RKO (cell line): ENCODE measurements around the gene MYCBP2.
"Not testable (repeated sequence)": the region's sequence is repeated elsewhere in the genome, so short reads cannot be mapped to it uniquely, and the experiment has no call there.

Source experiments
- DNase-seq: peaks from one replicate; pipeline ENCODE4 v3.0.0-alpha.2; 2016; ENCODE audit warnings: low spot score

The MYCBP2 gene

DNA sequence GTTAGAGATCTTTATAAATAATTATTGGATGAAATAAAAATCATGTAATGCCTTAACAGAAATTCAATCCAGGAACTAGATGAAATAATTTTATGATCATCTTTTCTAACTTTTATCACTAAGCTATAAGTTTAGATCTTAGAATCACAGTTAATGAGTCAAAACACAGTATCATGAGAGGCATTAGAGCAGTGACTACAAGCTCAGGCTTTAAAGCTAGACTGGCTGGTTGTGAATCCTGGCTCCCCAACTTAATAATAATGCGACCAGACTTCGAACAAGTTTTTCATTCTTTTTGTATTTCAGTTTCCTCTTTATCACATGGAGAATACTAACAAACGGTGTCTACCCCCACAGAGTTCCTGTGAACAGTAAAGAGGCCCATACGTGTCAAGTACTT lies 108.6 kb downstream of the MYCBP2 start:
- no peak for DNase-seq

DNA sequence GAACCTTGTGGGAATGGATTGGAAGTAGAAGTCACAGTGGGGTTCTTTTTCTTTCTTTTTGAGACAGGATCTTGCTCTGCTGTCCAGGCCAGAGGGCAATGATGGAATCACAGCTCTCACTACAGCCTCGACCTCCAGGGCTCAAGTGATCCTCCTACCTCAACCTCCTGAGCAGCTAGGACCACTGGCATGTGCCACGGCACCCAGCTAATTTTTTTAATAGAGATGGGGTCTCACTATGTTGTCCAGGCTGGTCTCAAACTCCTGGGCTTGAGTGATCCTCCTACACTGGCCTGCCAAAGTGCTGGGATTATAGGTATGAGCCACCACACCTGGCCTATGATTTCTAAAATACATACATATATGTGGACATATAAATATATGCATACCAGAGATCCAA lies 111.4 kb downstream of the MYCBP2 start:
- no peak for DNase-seq

DNA sequence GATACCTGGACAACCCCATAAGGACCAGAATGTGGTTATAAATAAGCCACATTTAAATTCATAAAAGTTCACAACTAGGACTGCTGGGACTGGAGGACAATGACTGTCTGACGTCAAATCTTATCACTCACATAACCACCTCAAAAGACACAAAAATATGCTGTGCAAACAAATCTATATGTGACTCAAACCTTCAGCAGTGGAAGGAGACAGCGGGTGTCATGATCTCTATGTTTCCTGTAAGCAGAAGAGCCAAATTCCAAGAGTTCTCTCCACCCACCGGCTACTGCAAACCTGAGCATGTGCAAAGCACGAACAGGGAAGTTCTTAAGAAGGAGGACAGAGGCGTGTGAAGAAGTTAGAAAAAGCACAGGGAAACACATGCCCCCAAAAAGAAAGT lies 113.2 kb downstream of the MYCBP2 start:
- no peak for DNase-seq

DNA sequence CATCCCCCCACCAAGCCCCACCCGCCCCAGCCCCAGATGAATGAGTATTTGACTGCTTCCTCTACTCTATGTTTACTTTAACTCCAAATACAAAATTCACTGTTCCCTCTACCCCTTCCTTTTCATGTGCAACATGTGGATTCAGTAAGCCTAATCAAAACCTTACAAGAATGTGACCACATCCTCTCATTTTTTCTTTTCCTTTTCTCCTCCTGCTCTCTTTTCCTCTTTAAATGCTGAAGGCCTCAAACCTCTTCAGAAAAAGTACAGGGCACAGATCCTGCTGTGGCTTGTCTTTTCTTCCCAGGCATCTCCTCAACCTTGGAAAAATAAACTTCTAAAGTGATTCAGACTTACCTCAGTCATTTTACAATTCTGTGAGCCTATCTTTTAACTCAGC lies 119.0 kb downstream of the MYCBP2 start:
- no peak for DNase-seq

DNA sequence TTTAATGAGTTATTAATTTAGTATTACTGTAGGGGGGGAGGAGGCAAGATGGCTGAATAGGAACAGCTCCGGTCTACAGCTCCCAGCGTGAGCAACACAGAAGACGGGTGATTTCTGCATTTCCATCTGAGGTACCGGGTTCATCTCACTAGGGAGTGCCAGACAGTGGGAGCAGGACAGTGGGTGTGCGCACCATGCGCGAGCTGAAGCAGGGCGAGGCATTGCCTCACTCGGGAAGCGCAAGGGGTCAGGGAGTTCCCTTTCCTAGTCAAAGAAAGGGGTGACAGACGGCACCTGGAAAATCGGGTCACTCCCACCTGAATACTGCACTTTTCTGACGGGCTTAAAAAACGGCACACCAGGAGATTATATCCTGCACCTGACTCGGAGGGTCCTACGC lies 127.9 kb downstream of the MYCBP2 start:
- DNase-seq, result not testable (repeated sequence)

DNA sequence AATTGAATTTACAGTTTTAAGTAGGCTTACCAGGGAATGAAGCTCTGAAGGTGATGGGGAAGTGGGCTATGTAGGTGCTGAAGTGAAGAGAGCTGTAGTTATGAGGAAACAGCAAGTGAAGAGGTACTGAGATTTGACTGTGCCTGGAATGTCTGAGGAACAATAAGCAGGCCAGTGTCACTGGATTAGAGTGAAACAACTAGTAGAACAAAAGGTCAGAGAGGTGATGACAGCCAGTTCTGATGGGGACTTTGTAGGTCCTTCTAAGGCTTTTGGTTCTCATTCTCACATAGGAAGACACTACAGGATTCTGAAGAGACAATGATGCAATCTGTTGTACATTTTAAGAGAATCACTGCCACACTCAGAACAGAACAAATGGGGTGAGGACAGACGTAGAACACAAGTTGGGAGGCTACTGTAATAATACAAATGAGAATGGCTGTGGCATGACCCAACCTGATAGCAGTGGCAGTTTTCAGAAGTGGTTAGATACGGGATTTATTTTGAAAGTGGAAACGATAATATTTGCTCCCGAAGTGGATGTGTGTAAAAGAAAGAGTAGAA lies 130.8 kb downstream of the MYCBP2 start:
- DNase-seq, result no peak

DNA sequence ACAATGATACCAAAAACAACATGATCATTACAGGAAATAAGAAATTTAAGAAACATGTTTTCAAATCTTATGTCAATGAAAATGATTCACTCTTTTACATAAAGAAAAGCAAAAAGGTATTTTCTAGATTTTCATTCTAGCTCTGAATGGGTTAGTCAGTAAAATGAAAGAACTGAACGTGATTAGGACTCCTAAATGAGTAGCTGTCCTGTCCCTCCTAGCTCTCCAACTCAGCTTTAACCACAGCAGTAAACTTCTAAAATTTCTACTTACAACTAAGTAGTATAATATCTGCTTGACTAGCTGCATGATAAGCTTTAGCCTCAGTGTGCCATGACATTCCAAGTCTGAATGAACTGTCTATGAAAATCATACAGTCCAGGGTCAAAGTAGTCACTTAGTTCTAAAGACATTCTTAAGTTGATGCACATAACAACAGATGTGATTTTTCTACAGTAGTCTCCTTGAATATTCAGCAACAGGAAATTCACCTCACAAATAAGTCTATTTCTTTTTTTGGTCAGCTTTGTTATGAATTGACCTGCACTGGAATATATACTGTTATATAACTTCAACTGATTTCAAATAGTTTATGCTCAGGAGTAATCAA lies 136.4 kb downstream of the MYCBP2 start:
- no peak for DNase-seq

DNA sequence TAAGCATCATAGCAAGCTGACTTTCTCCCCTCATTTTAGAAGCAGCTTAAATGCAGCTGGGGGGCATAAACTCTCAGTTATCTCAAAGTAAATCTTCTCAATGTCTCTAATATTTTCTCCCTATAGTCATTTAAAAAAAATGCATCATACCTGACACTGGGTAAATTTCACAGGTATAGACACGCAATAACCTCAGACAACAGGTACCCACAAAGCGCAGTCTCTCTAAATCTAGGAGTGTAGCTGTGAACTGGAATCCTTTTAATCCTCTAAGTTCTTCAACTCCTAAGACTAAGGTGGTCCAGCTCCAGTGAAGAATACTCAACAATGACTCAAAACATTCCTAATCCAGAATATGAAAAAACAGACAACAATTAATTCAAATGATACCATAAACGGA lies 141.2 kb downstream of the MYCBP2 start:
- no peak for DNase-seq

DNA sequence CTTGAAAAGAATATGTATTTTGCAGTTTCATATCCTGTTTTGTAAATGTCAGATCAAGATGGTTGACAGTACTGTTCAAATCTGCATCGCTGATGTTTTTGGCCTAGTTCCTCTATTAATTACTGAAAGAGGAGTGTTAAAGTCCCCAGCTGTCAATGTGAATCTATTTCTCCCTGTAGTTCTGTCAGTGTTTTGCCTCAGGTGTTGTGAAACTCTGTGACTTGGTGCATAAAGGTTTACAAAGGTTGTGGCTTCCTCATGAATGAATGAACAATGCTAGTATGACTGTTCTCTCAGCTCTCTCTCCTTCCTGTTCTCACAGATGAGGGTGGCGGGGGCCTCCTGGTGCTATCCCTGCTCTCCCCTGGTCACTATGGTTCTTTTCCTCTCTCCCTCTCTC lies 142.4 kb downstream of the MYCBP2 start:
- no peak for DNase-seq

DNA sequence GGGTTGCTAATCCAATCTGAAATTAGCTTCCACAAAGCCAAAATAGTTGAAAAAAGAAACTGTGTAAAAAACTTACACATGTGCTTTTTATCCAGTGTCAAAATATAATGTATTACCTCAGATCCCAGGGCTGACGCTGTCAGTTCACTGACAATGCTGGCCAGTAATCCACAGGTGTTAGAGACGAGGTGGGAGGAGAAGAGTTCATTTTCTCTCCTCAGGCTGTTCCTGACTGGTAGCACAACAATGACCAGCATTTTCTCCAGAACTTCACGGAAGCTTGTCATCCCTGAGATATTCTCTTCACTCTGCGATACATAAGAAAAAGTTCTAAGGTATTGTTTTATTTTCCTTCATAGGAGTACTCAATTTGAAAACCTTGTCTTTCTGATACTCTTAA lies 146.9 kb downstream of the MYCBP2 start:
- DNase-seq, result no peak

DNA sequence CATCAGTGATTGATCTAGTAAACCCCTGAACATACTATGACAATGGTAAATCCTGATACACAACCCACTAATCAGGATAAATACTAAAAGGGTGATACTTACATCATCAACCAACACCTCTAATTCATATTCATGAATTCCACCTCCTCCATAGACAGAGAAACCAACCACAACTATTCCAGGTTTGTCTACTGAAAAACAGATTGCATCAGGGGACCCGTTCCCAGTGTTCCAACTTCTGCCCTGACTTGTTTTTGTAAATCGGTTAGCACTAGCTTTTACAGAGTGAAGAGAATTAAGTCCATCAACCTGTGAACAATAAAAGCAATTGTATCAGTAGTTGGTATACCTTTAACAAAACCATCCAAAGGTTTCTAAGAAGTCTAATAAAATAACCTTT lies 149.2 kb downstream of the MYCBP2 start:
- DNase-seq, result no peak

DNA sequence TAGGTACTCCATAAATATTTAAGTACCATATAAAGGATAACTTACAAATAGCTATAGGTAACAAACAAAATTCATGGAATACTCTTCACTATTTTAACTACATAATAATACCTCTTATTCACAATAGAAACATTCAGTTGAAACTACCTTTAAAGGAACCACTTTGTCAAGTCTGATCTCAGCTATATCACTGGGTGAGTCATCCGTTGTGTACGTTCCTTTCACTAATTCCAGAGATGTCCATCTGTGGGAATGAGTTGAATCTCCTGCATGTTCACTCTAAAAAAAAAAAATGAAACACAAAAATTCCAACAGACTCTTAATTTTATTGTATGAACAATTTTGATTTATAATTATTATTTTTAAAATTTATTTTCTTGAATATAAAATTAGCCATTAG lies 150.5 kb downstream of the MYCBP2 start:
- peak; percentile 54 for DNase-seq

DNA sequence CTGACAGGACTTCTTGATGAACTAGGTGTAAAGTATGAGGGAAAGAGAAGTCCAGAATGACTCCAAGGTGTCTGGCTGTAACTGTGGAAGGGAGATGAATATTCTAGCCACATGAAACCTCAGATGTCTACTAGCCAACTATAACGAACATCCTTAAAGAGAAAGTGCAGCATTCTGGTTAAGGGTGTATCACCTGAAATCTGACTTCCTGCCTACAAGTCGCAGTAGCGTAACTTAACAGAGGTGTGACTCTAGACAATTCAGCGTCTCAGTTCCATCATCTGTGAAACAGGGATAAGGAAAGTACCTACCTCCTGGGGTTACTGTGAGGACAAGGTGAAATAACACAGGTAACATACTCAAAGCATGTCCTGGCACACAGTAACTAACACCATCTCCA lies 154.2 kb downstream of the MYCBP2 start:
- DNase-seq, result no peak

DNA sequence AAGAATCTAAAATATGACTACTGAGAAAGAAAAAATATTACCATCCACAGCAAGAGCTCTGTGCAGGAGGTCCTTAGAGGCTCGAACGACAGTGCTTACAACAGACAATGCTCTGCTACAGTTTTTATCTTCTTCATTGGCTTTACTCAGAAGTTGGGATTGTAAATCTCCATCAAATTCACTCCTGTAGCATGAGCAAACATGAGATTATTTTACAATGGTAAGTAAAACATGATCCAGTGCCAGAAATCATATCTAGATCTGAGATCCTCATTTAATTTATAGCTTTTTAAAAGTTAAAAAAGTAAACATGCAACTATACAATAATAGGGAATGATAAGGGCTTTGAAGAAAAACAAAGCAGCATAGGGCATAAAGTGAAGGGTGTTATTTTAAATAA lies 155.4 kb downstream of the MYCBP2 start:
- DNase-seq, result no peak

DNA sequence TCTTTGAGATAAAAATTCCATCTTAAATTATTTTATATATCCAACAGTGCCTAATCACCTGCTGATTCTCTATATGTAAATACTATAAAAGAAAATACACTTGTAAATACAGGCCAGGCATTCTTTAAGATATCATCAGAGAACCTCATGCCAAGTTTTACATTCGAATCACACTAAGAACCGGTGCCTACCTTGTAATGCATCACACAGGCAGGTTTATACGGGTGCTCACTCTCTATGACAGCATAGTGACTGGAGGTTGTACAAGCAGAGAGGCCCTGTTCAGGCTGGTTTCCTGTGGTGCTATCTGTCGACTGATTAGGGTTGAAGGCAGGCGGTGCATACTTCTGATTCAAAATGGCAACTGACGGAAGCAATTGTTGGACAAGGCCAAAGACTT lies 158.7 kb downstream of the MYCBP2 start:
- DNase-seq, result peak; percentile 8

DNA sequence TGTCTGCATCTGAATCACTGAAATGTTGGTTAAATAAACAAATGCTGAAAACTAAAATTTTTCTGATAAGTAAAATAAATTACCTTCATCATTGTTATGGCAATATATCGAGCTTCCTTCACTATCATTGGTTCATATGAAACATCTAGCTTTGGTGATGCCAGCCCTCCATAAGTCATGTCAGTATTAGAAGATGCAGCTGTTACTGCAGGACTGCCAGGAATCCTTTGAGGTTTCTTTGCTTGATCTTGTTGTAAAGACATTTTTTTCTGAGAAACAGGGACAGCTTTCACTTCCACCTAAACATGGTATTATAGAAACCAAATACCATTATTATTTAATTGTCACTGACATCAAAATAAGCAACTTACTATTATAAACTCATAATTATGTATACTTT lies 176.2 kb downstream of the MYCBP2 start:
- no peak for DNase-seq

DNA sequence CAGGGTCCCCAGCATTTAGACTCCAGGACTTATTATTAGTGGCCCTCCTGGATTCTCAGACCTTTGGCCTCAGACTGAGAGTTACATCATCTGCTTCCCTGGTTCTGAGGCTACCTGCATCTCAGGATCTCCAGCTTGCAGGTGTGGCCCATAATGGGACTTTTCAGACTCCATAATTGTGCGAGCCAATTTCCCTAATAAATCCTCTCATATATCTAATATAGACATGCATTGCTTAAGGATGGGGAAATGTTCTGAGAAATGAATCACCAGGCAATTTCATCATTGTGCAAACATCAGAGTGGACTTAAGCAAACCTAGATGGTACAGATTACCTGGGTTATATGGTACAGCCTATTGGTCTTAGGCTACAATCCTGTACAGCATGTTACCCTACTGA lies 183.5 kb downstream of the MYCBP2 start:
- no peak for DNase-seq

DNA sequence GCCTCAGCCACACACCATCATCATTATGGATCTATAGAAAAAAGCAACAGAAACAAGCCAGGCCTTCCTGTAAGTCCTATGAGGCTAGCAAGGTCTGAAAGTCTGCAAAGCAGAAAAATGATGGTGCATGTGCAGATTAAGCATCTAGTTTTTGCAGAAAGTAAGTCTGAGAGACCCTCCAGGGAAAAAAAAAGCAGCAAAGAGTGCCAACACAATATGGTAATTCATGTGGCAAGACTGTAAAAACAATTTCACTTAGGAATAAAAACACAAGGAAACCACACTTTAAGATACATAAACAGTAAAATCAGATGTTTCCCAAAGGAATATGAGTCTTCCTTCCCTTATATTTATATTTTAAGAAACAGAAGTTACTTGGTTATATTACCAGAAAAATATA lies 187.6 kb downstream of the MYCBP2 start:
- DNase-seq, result no peak

DNA sequence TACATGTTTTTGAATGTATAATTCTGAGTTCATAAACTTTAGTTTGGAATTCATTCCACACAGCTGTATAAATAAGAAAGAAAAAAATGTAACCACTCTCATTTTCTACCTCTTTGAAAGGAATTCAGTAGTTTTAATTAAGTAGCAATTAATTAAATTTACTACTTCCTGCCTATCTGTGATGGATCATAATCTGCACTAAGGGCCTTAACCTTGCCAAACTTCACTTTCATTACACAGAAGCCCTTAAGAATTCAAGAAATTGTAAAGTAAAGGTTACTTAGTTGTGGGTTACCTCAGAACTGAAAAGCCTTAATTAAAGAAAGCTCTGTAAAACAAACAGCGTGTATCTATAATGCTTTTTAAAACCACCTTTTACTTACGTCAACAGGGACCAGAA lies 188.1 kb downstream of the MYCBP2 start:
- DNase-seq, result no peak

DNA sequence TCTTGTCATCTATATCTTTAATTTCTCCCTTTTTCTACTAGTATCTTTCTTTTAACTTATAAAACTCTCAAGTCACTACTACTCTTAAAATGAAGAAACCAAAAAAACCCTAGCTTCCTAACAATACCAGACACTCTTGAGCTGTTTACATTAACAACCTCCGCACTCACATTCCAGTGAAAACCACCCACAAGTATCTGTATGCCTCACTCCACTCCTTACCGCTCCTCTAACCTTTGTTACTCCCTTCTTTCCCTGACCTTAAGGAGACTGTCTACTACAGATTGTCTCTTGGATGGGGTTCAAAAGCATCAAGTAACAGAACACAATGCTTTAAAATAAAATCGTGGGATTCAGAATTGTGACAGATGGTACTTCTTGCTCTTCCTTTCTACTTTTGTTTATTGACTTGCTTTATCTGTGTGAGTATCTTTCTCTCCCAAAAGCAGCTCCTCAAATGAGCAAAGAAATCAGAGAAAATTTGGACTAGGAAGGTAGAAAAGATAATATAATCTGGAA lies 189.9 kb downstream of the MYCBP2 start:
- no peak for DNase-seq

DNA sequence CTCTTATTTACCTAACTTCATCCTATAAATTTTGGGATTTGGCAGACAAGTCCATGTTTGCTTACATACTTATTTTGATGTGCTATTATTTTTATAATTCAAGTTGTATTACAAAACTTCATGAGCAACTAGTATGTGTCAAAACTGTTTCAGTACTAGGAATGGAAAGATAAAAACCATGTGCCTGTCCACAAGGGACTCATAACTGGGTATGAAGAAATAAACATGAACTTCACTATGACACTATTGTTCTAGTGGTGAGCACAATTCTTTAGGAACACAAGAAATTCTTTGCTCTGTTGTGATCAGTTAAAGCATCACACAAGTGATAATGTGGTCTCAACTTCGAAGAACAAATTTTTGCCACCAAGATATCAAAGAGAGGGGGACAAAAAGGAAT lies 202.5 kb downstream of the MYCBP2 start:
- DNase-seq, result no peak

DNA sequence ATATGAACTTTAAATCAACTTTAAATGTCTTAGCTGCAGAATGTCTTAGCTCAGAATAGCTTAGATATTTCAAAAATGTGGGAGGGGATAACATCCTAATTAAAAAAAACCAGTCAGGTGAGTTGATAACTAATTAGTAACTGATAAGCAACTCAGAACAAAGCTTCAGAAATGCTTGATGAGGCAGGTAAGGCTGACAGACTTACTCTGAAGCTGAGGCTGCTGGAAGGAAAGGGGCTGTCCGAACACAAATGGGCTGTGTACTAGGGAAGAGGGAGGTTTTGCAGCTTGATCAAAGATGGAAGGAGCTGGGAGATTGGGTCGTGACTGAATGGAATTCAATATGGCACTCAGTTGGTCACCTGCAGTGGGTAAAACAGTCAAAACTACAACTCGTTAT lies 208.8 kb downstream of the MYCBP2 start:
- DNase-seq, result no peak

DNA sequence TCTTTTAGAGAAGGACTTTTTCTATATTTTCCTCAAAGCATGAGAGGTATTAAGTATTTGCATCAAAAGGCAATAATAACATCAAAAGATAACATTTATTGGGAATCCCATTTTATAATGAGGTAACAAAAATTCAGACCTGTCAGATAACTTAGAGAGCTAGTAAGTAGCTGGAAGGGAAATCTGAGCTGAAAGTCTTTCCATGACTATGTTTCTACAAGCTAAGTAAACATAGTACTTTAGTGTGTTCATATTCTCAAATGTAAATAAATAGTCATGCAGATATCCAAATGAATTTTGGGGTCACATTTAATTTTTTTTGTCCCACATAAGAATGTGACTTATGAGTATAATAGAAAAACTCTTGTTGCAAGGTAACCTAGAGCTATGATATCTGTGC lies 212.6 kb downstream of the MYCBP2 start:
- DNase-seq, result no peak

DNA sequence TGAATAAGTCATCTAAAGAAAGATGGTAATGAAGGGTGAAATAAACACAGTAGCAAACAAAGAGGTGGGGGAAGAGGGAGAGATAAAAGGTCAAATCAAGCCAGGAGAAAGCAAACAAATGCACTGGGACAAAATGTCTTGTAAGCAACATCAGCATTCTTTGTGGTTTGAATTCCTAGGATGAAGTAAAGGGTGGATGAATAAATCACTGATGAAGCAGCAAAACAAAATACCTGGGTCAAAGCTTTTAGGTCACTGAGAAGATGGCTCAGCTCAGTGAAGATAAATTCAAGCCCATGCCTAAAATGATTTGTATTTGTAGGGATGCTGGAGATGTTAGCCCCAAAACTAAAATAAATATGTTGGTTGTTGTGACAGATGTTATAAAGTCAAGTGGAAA lies 213.4 kb downstream of the MYCBP2 start:
- DNase-seq, result no peak
